Measurements from ENCODE around the gene GABBR2. TPM values are rescaled to one million over a fixed set of nuclear protein-coding genes. Genes with fewer than 3 reads are reported as not detected.

The GABBR2 gene
- total and polyA plus RNA-seq, 9 of the 15 experiments (the other 6 are each of a cell fraction or from before 2014, with no cell fraction given), result 0.15 to 1.9 (median 0.32) TPM

DNA sequence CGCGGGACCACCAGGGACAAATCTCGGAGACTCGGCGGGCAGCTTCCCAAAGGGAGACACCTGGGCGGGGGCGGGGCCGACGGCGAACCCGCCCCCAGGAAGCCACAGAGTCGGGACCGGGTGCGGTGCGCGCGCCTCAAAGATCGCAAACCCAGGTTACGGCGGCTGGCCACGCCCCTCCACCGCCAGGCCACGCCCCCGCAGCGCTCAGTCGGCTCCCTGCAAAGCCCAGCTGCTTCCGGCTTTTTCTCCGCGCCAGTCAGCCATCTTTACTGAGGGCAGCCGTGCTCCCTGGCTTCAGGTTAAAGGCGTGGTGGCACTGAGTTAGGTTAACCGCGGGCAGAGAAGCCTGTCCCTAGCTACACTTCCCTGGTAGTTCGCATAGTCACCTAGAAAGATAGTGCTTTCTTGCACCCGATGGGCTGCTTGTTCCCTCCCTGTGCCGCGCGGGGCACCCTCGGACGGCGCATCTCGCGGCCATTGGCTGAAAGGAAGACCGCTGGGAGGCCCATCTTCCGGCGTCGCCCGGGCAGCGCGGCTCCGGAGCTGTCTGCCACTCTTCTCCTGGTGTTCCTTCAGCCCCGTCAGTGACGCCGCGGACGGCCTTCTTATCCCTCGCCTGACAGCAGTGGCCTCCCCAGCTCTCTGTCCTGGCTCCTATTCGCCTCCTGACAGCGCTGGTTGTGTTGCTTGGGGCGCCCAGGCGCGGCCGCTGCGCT lies 453.0 kb downstream of the GABBR2 start, which contains the start of gene TBC1D2:
TSS of gene TBC1D2 (minus strand) at position 72 of the 719 bp plus-strand sequence. CDS start 108 bp downstream, outside the sequence.
- FAIRE-seq, result peak; percentile 76
- in situ Hi-C loops (cut with MboI), result loop anchor here (25.0 kb wide), 1 partner anchor 343 kb away; the partner anchor contains the start of gene TRMO
- TF ChIP-seq, protein P1, sequence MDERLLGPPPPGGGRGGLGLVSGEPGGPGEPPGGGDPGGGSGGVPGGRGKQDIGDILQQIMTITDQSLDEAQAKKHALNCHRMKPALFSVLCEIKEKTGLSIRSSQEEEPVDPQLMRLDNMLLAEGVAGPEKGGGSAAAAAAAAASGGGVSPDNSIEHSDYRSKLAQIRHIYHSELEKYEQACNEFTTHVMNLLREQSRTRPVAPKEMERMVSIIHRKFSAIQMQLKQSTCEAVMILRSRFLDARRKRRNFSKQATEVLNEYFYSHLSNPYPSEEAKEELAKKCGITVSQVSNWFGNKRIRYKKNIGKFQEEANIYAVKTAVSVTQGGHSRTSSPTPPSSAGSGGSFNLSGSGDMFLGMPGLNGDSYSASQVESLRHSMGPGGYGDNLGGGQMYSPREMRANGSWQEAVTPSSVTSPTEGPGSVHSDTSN (CRISPR knock-in tag; IDR thresholded peaks at IDR 0.05; ENCODE audit: low read depth), result peak; percentile 34; the same call in 1 of the 2 replicates
- TF ChIP-seq, protein P1 (tag; conservative IDR thresholded peaks at IDR 0.05; ENCODE audit: low read depth), result 0 out of 2 replicates have a peak, but pooled peaks have one; percentile 11
- TF ChIP-seq, protein P2, sequence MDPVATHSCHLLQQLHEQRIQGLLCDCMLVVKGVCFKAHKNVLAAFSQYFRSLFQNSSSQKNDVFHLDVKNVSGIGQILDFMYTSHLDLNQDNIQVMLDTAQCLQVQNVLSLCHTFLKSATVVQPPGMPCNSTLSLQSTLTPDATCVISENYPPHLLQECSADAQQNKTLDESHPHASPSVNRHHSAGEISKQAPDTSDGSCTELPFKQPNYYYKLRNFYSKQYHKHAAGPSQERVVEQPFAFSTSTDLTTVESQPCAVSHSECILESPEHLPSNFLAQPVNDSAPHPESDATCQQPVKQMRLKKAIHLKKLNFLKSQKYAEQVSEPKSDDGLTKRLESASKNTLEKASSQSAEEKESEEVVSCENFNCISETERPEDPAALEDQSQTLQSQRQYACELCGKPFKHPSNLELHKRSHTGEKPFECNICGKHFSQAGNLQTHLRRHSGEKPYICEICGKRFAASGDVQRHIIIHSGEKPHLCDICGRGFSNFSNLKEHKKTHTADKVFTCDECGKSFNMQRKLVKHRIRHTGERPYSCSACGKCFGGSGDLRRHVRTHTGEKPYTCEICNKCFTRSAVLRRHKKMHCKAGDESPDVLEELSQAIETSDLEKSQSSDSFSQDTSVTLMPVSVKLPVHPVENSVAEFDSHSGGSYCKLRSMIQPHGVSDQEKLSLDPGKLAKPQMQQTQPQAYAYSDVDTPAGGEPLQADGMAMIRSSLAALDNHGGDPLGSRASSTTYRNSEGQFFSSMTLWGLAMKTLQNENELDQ (CRISPR knock-in tag; IDR thresholded peaks at IDR 0.05; ENCODE audit: borderline replicate concordance), result no peak
- TF ChIP-seq CBX8 (IDR thresholded peaks at IDR 0.05; ENCODE audit: borderline replicate concordance, extremely low read depth, low read depth, low read length, poor library complexity, severe bottlenecking), result no peak
- TF ChIP-seq, protein P3, sequence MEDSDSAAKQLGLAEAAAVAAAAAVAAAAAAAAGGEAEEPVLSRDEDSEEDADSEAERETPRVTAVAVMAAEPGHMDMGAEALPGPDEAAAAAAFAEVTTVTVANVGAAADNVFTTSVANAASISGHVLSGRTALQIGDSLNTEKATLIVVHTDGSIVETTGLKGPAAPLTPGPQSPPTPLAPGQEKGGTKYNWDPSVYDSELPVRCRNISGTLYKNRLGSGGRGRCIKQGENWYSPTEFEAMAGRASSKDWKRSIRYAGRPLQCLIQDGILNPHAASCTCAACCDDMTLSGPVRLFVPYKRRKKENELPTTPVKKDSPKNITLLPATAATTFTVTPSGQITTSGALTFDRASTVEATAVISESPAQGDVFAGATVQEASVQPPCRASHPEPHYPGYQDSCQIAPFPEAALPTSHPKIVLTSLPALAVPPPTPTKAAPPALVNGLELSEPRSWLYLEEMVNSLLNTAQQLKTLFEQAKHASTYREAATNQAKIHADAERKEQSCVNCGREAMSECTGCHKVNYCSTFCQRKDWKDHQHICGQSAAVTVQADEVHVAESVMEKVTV (CRISPR knock-in tag; IDR thresholded peaks at IDR 0.05), result no peak
- no peak for TF ChIP-seq POLR3A (IDR thresholded peaks at IDR 0.05; ENCODE audit: borderline replicate concordance, extremely low read depth, insufficient read depth, insufficient read length)
- TF ChIP-seq, protein P4, sequence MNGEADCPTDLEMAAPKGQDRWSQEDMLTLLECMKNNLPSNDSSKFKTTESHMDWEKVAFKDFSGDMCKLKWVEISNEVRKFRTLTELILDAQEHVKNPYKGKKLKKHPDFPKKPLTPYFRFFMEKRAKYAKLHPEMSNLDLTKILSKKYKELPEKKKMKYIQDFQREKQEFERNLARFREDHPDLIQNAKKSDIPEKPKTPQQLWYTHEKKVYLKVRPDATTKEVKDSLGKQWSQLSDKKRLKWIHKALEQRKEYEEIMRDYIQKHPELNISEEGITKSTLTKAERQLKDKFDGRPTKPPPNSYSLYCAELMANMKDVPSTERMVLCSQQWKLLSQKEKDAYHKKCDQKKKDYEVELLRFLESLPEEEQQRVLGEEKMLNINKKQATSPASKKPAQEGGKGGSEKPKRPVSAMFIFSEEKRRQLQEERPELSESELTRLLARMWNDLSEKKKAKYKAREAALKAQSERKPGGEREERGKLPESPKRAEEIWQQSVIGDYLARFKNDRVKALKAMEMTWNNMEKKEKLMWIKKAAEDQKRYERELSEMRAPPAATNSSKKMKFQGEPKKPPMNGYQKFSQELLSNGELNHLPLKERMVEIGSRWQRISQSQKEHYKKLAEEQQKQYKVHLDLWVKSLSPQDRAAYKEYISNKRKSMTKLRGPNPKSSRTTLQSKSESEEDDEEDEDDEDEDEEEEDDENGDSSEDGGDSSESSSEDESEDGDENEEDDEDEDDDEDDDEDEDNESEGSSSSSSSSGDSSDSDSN (IDR thresholded peaks at IDR 0.05; ENCODE audit: borderline replicate concordance in 1 of 2, low read depth in 2 of 2, low read length in 2 of 2), result peak in 1 of 2 experiments; percentile 73; a peak in 1 of 4 replicates
- 0 out of 4 replicates have a peak, but pooled peaks of 1 of the 2 experiments have one; percentile 11 for TF ChIP-seq TEAD1 (CRISPR knock-in tag; IDR thresholded peaks at IDR 0.05)

More for the DNA sequence above, 453.0 kb downstream of the GABBR2 start, which contains the start of gene TBC1D2:
- no peaks in the 10 kb centered on the region for H3K27me3 ChIP-seq (ENCODE audit: control insufficient read depth in 2 of 2, insufficient read depth in 2 of 2, low read length in 2 of 2)
- H4K20me1 ChIP-seq (replicated peaks; ENCODE audit: control insufficient read depth, insufficient read depth, low read length), result no peaks in the 10 kb centered on the region
- CTCF ChIA-PET (ENCODE audit: low intra/inter-chr PET ratio), result interaction anchor here (0.6 to 1.0 kb wide), 2 partner anchors 9 to 181 kb away, joined by 3 read pairs; no protein-coding TSS in a partner anchor
- no TSS peak for BruUV-seq (replicated peaks)
- peak within 1 kb of the TSS; percentile 96 for H2AFZ ChIP-seq (ENCODE audit: low read depth, low read length)
- peaks cover 24% of the 10 kb centered on the region for H3K79me2 ChIP-seq (ENCODE audit: control insufficient read depth, insufficient read depth, low read length)
- peak within 1 kb of the TSS; percentile 78 to 99 for H3K9ac ChIP-seq (ENCODE audit: insufficient read depth in 1 of 2, low read depth in 2 of 2, low read length in 2 of 2)
- peak within 1 kb of the TSS; percentile 92 for H3K27ac ChIP-seq (ENCODE audit: extremely low read depth, low read depth, low read length)
- H3K4me2 ChIP-seq (ENCODE audit: insufficient read depth, low read length), result peak within 1 kb of the TSS; percentile 91
- H3K4me1 ChIP-seq (replicated peaks in 1 of 2; ENCODE audit: control insufficient read depth in 2 of 2, insufficient read depth in 2 of 2, low read length in 2 of 2), result peaks cover 26 to 37% of the 10 kb centered on the region in 2 experiments; a peak in 4 of 5 replicates
- ATAC-seq (peak; percentile 92), DNase-seq (ENCODE audit: extremely low read depth in 1 of 4, low spot score in 3 of 4) (peak; percentile 95 to 97 (median 96))
- peak within 1 kb of the TSS; percentile 73 for H3K4me3 ChIP-seq
- intact Hi-C loops (cut with micrococcal nuclease), result loop anchor here (2.0 to 5.0 kb wide), 3 partner anchors 15 to 333 kb away; partner anchors contain the start of genes ANP32B and TRMO
- POLR2A ChIA-PET, result interaction anchor here (0.6 to 2.8 kb wide), 23 partner anchors 8 to 819 kb away, joined by 3 to 21 read pairs (median 4); no protein-coding TSS in a partner anchor
- WGBS (ENCODE audit: insufficient coverage, low coverage, missing lambda C conversion rate), result under 1% methylated on average over 57 of the region's 64 CpGs
- no peaks in the 10 kb centered on the region for H3K9me1 ChIP-seq (ENCODE audit: control insufficient read depth, insufficient read depth, low read length)
- peaks cover 4% of the 10 kb centered on the region; the same call in 1 of the 3 replicates for H3K36me3 ChIP-seq (ENCODE audit: control insufficient read depth, insufficient read depth, low read length)
- H3K9me3 ChIP-seq (replicated peaks; ENCODE audit: control insufficient read depth, insufficient read depth, low read depth, low read length), result no peaks in the 10 kb centered on the region

All from K562 (cell line).